HG03520 (cell line): ENCODE measurements around the gene EPRS1.

ENCODE experiments used
- ATAC-seq: cut with Tn5 transposase; IDR thresholded peaks from one replicate; pipeline ENCODE4 v1.9.1; 2021; ENCODE audit warnings: mild to moderate bottlenecking, moderate library complexity; ENCODE audit not compliant: unreplicated experiment

The EPRS1 gene

GRCh38 chr1:220046052-220046930 lies at the start of gene EPRS1:
Gene EPRS1, minus strand, starts transcription at chr1:220046505. Its CDS starts 117 bp downstream, at chr1:220046388.
- ATAC-seq: peak; percentile 99

- ATAC-seq: peak; percentile 47
Measured at GRCh38 chr1:220094016-220094911, 48.0 kb upstream of the EPRS1 start, which contains the start of gene IARS2. Gene IARS2, plus strand, starts transcription at chr1:220094132. Its CDS starts 85 bp downstream, at chr1:220094217.

GRCh38 chr1:220093361-220094015 lies 47.2 kb upstream of the EPRS1 start:
- ATAC-seq: peak; percentile 7

GRCh38 chr1:220092694-220093093 lies 46.4 kb upstream of the EPRS1 start:
- no peak for ATAC-seq

- ATAC-seq: peak; percentile 57
Measured at GRCh38 chr1:220089650-220090556, 43.6 kb upstream of the EPRS1 start, which contains the start of gene BPNT1. Gene BPNT1, minus strand, starts transcription at chr1:220089788. Its CDS starts 9,942 bp downstream, at chr1:220079846.

DNA sequence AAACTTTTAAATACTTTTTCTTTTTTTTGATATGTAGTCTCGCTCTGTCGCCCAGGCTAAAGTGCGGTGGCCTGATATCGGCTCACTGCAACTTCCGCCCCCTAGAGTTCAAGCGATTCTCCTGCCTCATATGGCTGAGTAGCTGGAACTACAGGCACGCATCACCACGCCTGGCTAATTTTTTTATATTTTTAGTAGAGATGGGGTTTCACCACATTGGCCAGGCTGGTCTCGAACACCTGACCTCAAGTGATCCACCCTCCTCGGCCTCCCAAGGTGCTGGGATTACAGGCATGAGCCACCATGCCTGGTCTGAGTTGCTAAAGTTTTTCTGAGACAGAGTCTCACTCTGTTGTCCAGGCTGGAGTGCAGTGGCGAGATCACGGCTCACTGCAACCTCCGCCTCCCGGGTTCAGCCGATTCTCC lies 40.0 kb upstream of the EPRS1 start:
- ATAC-seq: peak; percentile 47

GRCh38 chr1:220084460-220084859 lies 38.2 kb upstream of the EPRS1 start:
- ATAC-seq: no peak

DNA sequence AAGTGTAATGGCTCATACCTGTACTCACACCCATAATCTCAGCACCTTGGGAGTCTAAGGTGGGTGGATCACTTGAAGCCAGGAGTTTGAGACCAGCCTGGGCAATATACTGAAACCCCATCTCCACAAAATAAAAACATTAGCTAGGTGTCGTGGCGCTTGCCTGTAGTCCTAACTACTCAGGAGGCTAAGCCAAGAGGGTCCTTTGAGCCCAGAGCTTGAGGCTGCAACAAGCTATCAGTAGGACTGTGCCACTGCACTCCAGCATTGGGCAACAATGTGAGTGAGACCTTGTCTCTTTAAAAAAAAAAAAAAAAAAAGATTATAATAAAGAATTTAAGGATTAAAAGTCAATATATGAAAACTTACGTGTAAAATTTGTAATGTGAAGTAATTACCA lies 31.6 kb upstream of the EPRS1 start:
- ATAC-seq: no peak

- ATAC-seq: no peak
Measured at GRCh38 chr1:220076861-220077762, 30.8 kb upstream of the EPRS1 start.

GRCh38 chr1:220067269-220068204 lies 21.2 kb upstream of the EPRS1 start:
- ATAC-seq: no peak

DNA sequence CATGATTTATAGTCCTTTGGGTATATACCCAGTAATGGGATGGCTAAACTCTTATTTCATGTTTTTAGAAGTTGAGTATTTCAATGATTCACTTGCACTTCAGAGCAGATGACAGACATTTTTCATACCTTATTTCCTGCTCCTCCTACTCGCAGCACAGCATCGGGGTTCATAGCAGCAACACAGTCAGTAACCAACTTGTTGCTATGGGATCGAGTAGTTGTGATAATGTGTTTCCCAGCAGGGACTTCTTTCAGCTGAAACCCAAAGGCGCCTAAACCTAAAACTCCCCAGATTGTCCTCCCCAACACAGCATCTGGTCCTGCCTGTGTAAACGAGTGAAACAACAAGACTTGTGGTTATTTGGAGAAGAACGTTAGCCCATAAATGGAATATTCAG lies 16.3 kb upstream of the EPRS1 start:
- no peak for ATAC-seq

DNA sequence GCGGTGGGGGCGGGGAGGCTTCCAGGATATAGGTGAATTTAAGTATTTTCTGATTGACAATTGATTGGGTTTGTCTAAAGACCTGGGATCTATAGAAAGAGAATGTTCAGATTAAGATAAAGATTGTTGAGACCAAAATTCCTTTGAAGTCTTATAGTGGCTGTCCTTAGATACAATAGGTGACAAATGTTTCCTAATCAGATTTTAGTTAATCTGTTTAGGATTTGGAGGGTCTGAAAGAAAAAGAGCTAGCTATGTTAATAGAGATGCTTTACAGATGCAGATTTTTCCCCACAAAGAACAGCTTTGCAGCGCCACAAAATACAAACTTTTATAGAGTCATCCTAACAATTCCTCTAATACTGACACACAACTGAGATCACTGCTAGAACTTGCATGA lies 14.6 kb upstream of the EPRS1 start:
- no peak for ATAC-seq

DNA sequence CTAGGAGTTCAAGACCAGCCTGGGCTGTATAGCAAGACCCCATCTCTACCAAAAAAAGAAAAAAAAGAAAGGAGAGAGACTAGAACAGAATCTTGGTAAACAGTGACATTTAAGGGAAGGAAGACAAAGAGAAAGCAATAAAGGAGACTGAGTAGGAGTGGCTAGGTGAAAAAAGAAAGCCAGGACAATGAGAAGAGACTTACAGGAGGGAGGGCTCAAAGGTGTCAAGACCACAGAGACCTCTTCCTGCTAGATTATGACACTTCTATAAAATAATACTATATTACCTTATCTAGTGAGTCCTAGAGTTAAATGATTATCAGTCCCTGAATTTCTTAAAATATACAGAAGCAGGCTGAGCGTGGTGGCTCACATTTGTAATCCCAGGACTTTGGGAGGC lies 10.1 kb upstream of the EPRS1 start:
- ATAC-seq: no peak

DNA sequence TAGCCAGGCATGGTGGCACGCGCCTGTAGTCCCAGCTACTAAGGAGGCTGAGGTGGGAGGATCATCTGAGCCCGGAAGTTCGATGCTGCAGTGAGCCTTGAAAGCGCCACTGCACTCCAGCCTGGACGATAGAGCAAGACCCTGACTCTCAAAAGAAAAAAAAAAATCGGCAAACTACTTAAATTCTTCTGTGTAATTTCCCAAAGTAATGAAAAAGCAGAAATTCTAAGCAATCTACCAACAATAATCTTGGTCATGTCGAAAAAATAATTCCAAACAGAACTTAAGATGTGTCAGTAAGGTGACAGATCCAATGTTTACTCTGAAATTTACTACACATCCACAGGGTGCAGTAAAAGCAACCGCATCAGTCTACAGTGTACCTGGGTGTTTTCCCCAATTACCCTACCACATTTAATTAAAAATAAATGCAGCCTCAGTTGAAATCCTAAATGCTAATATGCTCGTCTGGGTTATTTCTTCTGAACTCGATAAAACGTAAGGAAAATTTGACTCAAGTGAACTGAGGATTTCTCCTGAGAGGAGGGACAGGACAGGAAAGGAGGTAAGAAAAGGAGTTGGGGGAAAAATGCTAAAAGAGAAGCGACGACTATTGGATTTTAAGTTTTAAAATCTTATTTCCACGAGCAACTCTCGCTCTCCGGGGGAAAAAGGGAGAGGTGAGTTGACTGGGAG lies 801 bp downstream of the EPRS1 start:
- peak; percentile 16 for ATAC-seq

- no peak for ATAC-seq
Measured at GRCh38 chr1:220044678-220045355, 1.5 kb downstream of the EPRS1 start.

GRCh38 chr1:220043646-220044045 lies 2.7 kb downstream of the EPRS1 start:
- no peak for ATAC-seq
